Transverse colon (tissue), 3 donors: ENCODE results near the gene LSM14B.

Source experiments
- POLR2A ChIP-seq: fragments of 450-650 bp; IDR thresholded peaks from one replicate; pipeline ENCODE4 v1.6.1; 2016; ENCODE audit warnings: antibody characterized with exemption, mild to moderate bottlenecking, moderate library complexity
- TF ChIP-seq, protein P1 (sequence below), 5 experiments: fragments of 200-600 bp in 3 of 5; fragments of 450-650 bp in 2 of 5; sonication (generic) in 3 of 5; IDR thresholded peaks; 1 replicate in 2 of 5; 2 replicates in 3 of 5; pipeline ENCODE4 v1.5.1; 2016 to 2017; ENCODE audit warnings: antibody characterized with exemption in 5 of 5, inconsistent platforms in 3 of 5, mild to moderate bottlenecking in 2 of 5, moderate library complexity in 1 of 5

GRCh38 chr20:62105592-62105991 lies 16.7 kb upstream of the LSM14B start:
- TF ChIP-seq, protein P1, sequence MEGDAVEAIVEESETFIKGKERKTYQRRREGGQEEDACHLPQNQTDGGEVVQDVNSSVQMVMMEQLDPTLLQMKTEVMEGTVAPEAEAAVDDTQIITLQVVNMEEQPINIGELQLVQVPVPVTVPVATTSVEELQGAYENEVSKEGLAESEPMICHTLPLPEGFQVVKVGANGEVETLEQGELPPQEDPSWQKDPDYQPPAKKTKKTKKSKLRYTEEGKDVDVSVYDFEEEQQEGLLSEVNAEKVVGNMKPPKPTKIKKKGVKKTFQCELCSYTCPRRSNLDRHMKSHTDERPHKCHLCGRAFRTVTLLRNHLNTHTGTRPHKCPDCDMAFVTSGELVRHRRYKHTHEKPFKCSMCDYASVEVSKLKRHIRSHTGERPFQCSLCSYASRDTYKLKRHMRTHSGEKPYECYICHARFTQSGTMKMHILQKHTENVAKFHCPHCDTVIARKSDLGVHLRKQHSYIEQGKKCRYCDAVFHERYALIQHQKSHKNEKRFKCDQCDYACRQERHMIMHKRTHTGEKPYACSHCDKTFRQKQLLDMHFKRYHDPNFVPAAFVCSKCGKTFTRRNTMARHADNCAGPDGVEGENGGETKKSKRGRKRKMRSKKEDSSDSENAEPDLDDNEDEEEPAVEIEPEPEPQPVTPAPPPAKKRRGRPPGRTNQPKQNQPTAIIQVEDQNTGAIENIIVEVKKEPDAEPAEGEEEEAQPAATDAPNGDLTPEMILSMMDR (IDR thresholded peaks at IDR 0.05) = no peak
- no peak for TF ChIP-seq POLR2A
